ENCODE data around the gene PKP2.

The PKP2 gene

GRCh38 chr12:32896432-32897280 is at the start of gene PKP2:
PKP2 (minus strand) TSS chr12:32896777; CDS start chr12:32896731, 46 bp downstream.
- H3K4me1 Mint-ChIP-seq, result peaks cover 17% of the 10 kb centered on the region
- ATAC-seq, result peak; percentile 74
- no peak within 1 kb of the TSS for H3K27ac Mint-ChIP-seq
- peak within 1 kb of the TSS; percentile 68 for H3K4me3 Mint-ChIP-seq
- H3K9me3 Mint-ChIP-seq, result no peaks in the 10 kb centered on the region
- peaks cover 72% of the 10 kb centered on the region for H3K27me3 Mint-ChIP-seq
- no peaks in the 10 kb centered on the region for H3K36me3 Mint-ChIP-seq

- Mint-ChIP-seq H3K27ac (no peak overlapping the region), H3K4me3 (no peak overlapping the region), H3K4me1 (no peaks in the 10 kb centered on the region), H3K27me3 (no peaks in the 10 kb centered on the region), H3K9me3 (no peaks in the 10 kb centered on the region), H3K36me3 (no peaks in the 10 kb centered on the region)
- no peak for ATAC-seq
Measured at GRCh38 chr12:32944195-32944594, 47.6 kb upstream of the PKP2 start.

- no peak for ATAC-seq
- H3K4me1 Mint-ChIP-seq, result no peaks in the 10 kb centered on the region
Measured at GRCh38 chr12:32939801-32940200, 43.2 kb upstream of the PKP2 start.

GRCh38 chr12:32926963-32927362 is 30.4 kb upstream of the PKP2 start:
- H3K36me3 Mint-ChIP-seq, result no peaks in the 10 kb centered on the region
- H3K9me3 Mint-ChIP-seq, result peaks cover 7% of the 10 kb centered on the region
- no peak overlapping the region for H3K4me3 Mint-ChIP-seq
- peaks cover 16% of the 10 kb centered on the region for H3K27me3 Mint-ChIP-seq
- no peak overlapping the region for H3K27ac Mint-ChIP-seq
- H3K4me1 Mint-ChIP-seq, result no peaks in the 10 kb centered on the region
- no peak for ATAC-seq

More at GRCh38 chr12:32939801-32940200, 43.2 kb upstream of the PKP2 start:
- Mint-ChIP-seq H3K27ac (no peak overlapping the region), H3K4me3 (no peak overlapping the region), H3K36me3 (no peaks in the 10 kb centered on the region), H3K27me3 (peaks cover 14% of the 10 kb centered on the region), H3K9me3 (no peaks in the 10 kb centered on the region)

- no peaks in the 10 kb centered on the region for H3K36me3 Mint-ChIP-seq
- peaks cover 4% of the 10 kb centered on the region for H3K9me3 Mint-ChIP-seq
- no peak overlapping the region for H3K27ac Mint-ChIP-seq
- no peak for ATAC-seq
- H3K4me1 Mint-ChIP-seq, result no peaks in the 10 kb centered on the region
- H3K4me3 Mint-ChIP-seq, result no peak overlapping the region
- peaks cover 21% of the 10 kb centered on the region for H3K27me3 Mint-ChIP-seq
Measured at GRCh38 chr12:32926356-32926755, 29.8 kb upstream of the PKP2 start.

- Mint-ChIP-seq H3K27ac (no peak overlapping the region), H3K27me3 (peaks cover 21% of the 10 kb centered on the region), H3K4me3 (no peak overlapping the region), H3K9me3 (peaks cover 2% of the 10 kb centered on the region), H3K4me1 (no peaks in the 10 kb centered on the region), H3K36me3 (no peaks in the 10 kb centered on the region)
- no peak for ATAC-seq
Measured at GRCh38 chr12:32922546-32923297, 26.1 kb upstream of the PKP2 start.

GRCh38 chr12:32921397-32921796 is 24.8 kb upstream of the PKP2 start:
- no peak for ATAC-seq
- Mint-ChIP-seq H3K9me3 (no peaks in the 10 kb centered on the region), H3K36me3 (no peaks in the 10 kb centered on the region), H3K27me3 (peaks cover 12% of the 10 kb centered on the region), H3K4me1 (no peaks in the 10 kb centered on the region), H3K27ac (no peak overlapping the region), H3K4me3 (no peak overlapping the region)

GRCh38 chr12:32920506-32921085 is 24.0 kb upstream of the PKP2 start:
- no peak for ATAC-seq

GRCh38 chr12:32918890-32919801 is 22.6 kb upstream of the PKP2 start:
- Mint-ChIP-seq H3K4me3 (no peak overlapping the region), H3K4me1 (no peaks in the 10 kb centered on the region), H3K27me3 (peaks cover 7% of the 10 kb centered on the region), H3K27ac (no peak overlapping the region), H3K36me3 (no peaks in the 10 kb centered on the region), H3K9me3 (no peaks in the 10 kb centered on the region)
- ATAC-seq, result no peak

More at GRCh38 chr12:32920506-32921085, 24.0 kb upstream of the PKP2 start:
- no peaks in the 10 kb centered on the region for H3K4me1 Mint-ChIP-seq
- no peak overlapping the region for H3K4me3 Mint-ChIP-seq
- H3K27me3 Mint-ChIP-seq, result peaks cover 7% of the 10 kb centered on the region
- no peaks in the 10 kb centered on the region for H3K36me3 Mint-ChIP-seq
- no peaks in the 10 kb centered on the region for H3K9me3 Mint-ChIP-seq
- no peak overlapping the region for H3K27ac Mint-ChIP-seq

GRCh38 chr12:32917094-32917611 is 20.6 kb upstream of the PKP2 start:
- Mint-ChIP-seq H3K4me3 (no peak overlapping the region), H3K27me3 (peaks cover 6% of the 10 kb centered on the region), H3K4me1 (no peaks in the 10 kb centered on the region), H3K27ac (no peak overlapping the region), H3K36me3 (no peaks in the 10 kb centered on the region), H3K9me3 (no peaks in the 10 kb centered on the region)
- no peak for ATAC-seq

GRCh38 chr12:32907898-32908476 is 11.4 kb upstream of the PKP2 start:
- no peaks in the 10 kb centered on the region for H3K36me3 Mint-ChIP-seq
- peaks cover 3% of the 10 kb centered on the region for H3K9me3 Mint-ChIP-seq
- no peak overlapping the region for H3K4me3 Mint-ChIP-seq
- no peaks in the 10 kb centered on the region for H3K4me1 Mint-ChIP-seq
- peaks cover 23% of the 10 kb centered on the region for H3K27me3 Mint-ChIP-seq
- H3K27ac Mint-ChIP-seq, result no peak overlapping the region
- ATAC-seq, result no peak

GRCh38 chr12:32907166-32907565 is 10.6 kb upstream of the PKP2 start:
- Mint-ChIP-seq H3K4me3 (no peak overlapping the region), H3K27me3 (peaks cover 23% of the 10 kb centered on the region), H3K9me3 (peaks cover 3% of the 10 kb centered on the region), H3K27ac (no peak overlapping the region), H3K36me3 (no peaks in the 10 kb centered on the region), H3K4me1 (no peaks in the 10 kb centered on the region)
- ATAC-seq, result no peak

GRCh38 chr12:32906399-32907165 is 10.0 kb upstream of the PKP2 start:
- no peak overlapping the region for H3K27ac Mint-ChIP-seq
- no peak overlapping the region for H3K4me3 Mint-ChIP-seq
- peaks cover 23% of the 10 kb centered on the region for H3K27me3 Mint-ChIP-seq

More at GRCh38 chr12:32906399-32907165, 10.0 kb upstream of the PKP2 start:
- peaks cover 3% of the 10 kb centered on the region for H3K9me3 Mint-ChIP-seq
- ATAC-seq, result peak; percentile 88
- no peaks in the 10 kb centered on the region for H3K36me3 Mint-ChIP-seq
- no peaks in the 10 kb centered on the region for H3K4me1 Mint-ChIP-seq

Data from stimulated activated memory B cell treated with anti-CD40 and anti-IgM and Interleukin-4, amounts not matched to agents 10 μg/mL and 1 μg/mL and 100 μg/mL, for 72 hours (primary cell).